Measurements from ENCODE around the gene DNAJC4. TPM values are rescaled to one million over a fixed set of nuclear protein-coding genes. Genes with fewer than 3 reads are reported as not detected.

The DNAJC4 gene
- total and polyA plus RNA-seq, 2 of the 8 experiments (the other 6 are each of a cell fraction or from before 2014, with no cell fraction given) = 14.6 to 31.0 TPM

DNA sequence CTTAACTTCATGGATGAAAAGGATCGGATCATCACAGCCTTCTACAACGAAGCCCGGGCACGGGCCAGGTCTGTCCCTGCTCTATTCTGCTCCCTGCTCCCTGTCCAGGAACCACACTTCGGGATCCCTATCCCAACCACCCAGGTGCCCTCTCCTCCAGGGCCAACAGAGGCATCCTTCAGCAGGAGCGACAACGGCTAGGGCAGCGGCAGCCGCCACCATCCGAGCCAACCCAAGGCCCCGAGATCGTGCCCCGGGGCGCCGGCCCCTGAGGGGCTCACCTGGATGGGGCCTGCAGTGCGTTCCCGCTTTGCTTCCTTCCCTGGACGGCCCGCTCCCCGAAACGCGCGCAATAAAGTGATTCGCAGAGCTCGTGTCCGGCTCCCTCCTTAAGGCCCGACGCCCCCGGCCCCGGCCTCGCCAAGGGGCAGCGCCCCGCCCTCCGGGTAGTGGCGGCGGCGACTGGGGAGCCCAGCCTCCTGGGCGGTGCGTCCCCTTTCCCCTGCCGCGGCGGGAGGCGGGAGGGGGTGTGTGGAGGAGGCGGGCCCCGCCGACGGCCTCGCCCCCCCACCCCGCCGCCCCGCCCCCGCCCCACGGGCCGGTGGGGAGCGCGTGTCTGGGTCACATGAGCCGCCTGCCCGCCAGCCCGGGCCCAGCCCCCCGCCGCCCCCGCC, 3.7 kb downstream of the DNAJC4 start, which contains the start of gene VEGFB (continued):
- TF ChIP-seq TAF1 (IDR thresholded peaks at IDR 0.05; ENCODE audit: low read depth, low read length) = no peak
- TF ChIP-seq RBBP5 (IDR thresholded peaks at IDR 0.05; ENCODE audit: borderline replicate concordance, low read depth, low read length) = no peak
- no peak for TF ChIP-seq JUND (IDR thresholded peaks at IDR 0.05; ENCODE audit: low read length)

All from H1 (cell line).